ENCODE measurements around the gene CDK14.
"Not testable (repeated sequence)": the region's sequence is repeated elsewhere in the genome, so short reads cannot be mapped to it uniquely, and the experiment has no call there.

Gene CDK14

DNA sequence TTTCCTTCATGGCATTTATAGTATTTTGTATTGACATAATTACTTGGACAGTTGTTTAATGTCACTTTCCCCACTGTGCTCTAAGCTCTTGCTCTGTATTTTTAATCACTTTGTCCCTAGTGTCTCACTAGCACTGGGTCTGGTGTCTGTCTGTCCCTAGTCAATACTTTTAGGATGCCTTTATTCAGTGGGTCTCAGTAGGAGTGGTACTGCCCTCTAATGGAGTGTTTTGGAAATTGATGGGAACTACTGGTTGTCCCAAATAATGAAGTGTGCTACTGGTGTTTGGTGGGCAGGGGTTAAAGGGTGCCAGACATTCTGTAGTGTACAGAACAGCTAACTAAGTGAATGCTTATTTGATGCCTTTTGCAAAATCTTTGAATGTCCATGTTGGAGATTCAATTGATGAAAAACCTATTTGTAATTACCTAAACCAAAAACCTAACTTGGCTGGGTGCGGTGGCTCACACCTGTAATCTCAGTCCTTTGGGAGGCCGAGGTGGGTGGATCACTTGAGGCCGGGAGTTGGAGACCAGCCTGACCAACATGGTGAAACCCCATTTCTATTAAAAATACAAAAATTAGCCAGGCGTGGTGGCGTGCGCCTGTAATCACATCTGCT, 33.3 kb downstream of the CDK14 start:
- no peak overlapping the region for H3K9ac ChIP-seq (ENCODE audit: low read depth, low read length)

DNA sequence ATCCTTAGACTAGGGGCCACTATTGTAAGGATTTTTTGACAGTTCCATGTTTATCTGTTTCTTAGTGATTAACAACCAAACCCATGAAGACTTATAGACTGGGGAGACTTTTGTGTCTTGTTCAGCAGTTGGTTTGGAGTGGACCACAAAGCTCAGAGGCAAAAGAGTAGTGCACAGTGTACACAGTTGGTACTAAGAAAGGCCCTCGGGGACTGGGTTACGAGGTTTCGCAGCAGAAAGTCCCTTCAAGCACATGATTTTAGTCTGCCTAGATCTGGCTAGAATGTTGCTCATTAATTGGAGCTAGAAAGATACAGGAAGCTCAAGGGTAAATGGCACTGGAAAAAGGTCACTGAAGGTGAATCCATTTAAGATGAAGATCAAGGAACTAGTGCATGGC, 35.4 kb downstream of the CDK14 start:
- H3K9me3 ChIP-seq (ENCODE audit: control insufficient read depth, insufficient read depth, low read length): no peaks in the 10 kb centered on the region
- peaks cover 5% of the 10 kb centered on the region for H3K4me1 ChIP-seq (ENCODE audit: insufficient read depth, low read length)
- no peak overlapping the region for H3K9ac ChIP-seq (ENCODE audit: low read depth, low read length)
- no peaks in the 10 kb centered on the region; the same call in 1 of the 2 replicates for H3K36me3 ChIP-seq (ENCODE audit: insufficient read depth, low read length)

More for the DNA sequence above, 33.3 kb downstream of the CDK14 start:
- no peaks in the 10 kb centered on the region for H3K9me3 ChIP-seq (ENCODE audit: control insufficient read depth, insufficient read depth, low read length)
- no peaks in the 10 kb centered on the region; the same call in 1 of the 2 replicates for H3K36me3 ChIP-seq (ENCODE audit: insufficient read depth, low read length)
- H3K4me1 ChIP-seq (ENCODE audit: insufficient read depth, low read length): peaks cover 22% of the 10 kb centered on the region

DNA sequence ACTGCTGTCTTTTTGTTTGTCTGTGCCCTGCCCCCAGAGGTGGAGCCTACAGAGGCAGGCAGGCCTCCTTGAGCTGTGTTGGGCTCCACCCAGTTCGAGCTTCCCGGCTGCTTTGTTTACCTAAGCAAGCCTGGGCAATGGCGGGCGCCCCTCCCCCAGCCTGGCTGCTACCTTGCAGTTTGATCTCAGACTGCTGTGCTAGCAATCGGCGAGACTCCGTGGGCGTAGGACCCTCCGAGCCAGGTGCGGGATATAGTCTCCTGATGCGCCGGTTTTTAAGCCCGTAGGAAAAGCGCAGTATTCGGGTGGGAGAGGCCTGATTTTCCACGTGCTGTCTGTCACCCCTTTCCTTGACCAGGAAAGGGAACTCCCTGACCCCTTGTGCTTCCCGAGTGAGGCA, 43.6 kb downstream of the CDK14 start:
- H3K36me3 ChIP-seq (ENCODE audit: insufficient read depth, low read length); H3K9me3 ChIP-seq (ENCODE audit: control insufficient read depth, insufficient read depth, low read length); H3K4me1 ChIP-seq (ENCODE audit: insufficient read depth, low read length); H3K9ac ChIP-seq (ENCODE audit: low read depth, low read length): not testable (repeated sequence)

DNA sequence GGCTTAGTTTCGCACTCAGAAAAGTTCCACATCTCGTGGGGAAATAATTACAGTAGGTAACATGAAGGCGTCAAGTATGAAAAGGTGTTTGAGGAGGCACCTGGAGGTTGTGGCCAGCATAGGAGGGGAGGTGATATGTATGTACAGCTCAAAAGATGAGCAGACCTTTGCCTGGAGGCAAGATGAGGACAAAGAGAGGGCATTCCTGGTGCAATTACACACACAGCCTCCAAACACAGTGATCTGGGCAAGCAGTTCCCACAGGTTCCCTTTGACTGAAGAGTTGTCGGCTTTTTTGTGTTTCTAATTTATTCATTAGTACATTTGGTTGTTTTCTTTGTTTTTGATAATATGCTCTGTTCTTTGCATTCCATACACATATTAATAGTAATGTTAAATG, 46.9 kb downstream of the CDK14 start:
- H3K9ac ChIP-seq (ENCODE audit: low read depth, low read length): no peak overlapping the region
- H3K9me3 ChIP-seq (ENCODE audit: control insufficient read depth, insufficient read depth, low read length): no peaks in the 10 kb centered on the region
- H3K4me1 ChIP-seq (ENCODE audit: insufficient read depth, low read length): 0 out of 2 replicates have a peak, but pooled peaks cover 3% of the 10 kb centered on the region
- H3K36me3 ChIP-seq (ENCODE audit: insufficient read depth, low read length): no peaks in the 10 kb centered on the region

DNA sequence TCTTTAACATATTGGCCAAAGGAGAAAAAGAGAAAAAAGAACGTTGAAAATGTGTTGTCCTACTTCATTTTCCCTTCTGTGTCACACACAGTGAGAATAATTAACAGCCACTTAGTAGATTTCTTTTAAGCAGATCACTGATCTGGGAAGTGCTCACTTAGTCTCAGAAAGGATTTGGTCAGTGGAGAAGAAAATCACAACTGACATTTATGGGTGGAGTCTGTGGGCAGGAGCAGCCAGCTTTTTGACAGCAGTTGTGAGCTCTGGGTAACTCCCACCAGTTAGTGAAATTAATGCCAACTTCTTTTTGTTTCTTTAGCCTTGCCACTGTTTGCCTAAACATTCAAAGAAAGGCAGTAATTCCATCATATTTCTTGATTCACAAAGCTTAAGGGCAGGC, 49.7 kb downstream of the CDK14 start:
- 0 out of 2 replicates have a peak, but pooled peaks cover 3% of the 10 kb centered on the region for H3K4me1 ChIP-seq (ENCODE audit: insufficient read depth, low read length)
- H3K9me3 ChIP-seq (ENCODE audit: control insufficient read depth, insufficient read depth, low read length): no peaks in the 10 kb centered on the region
- no peak overlapping the region for H3K9ac ChIP-seq (ENCODE audit: low read depth, low read length)
- H3K36me3 ChIP-seq (ENCODE audit: insufficient read depth, low read length): no peaks in the 10 kb centered on the region

DNA sequence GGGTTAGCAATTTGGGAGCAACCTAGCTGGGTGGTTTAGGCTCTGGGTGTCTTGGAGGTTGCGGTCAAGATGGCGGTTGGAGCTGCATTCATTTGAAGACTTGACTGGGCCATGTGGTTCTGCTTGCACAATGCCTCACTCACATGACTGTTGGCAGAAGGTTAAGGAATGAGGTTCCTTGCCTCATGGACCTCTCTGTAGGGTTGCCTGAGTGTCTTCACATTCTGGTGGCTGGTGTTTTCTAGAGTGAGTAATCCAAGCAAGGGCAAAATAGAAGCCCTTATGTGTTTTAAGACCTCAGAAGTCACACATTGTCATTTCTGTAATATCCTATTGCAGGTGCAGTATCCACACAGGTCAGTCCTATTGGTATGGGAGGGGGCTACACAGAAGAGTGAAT, 52.0 kb downstream of the CDK14 start:
- Histone ChIP-seq H3K4me1 (ENCODE audit: insufficient read depth, low read length) (0 out of 2 replicates have a peak, but pooled peaks cover 3% of the 10 kb centered on the region), H3K36me3 (ENCODE audit: insufficient read depth, low read length) (no peaks in the 10 kb centered on the region)

DNA sequence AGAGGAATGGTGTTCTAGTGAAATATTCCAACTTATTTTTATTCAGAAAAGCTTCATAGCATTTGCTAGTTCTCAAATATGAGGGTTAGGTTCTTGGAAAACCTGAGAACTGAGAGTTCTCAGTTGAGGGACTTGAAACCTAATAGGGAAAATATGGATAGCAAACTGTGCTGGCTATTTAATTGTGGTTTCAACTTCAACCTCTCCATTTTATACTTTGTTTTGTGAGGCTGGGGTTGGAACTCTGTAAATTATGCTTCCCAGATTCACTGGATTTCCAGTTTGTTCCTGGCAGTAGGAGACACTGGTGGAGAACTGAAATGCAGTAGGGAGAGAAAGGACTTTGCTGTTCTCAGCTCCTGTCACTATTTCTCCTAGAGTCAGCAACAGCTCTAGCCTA, 52.7 kb downstream of the CDK14 start:
- H3K9me3 ChIP-seq (ENCODE audit: control insufficient read depth, insufficient read depth, low read length): no peaks in the 10 kb centered on the region
- H3K9ac ChIP-seq (ENCODE audit: low read depth, low read length): no peak overlapping the region
- H3K4me1 ChIP-seq (ENCODE audit: insufficient read depth, low read length): 0 out of 2 replicates have a peak, but pooled peaks cover 3% of the 10 kb centered on the region
- H3K36me3 ChIP-seq (ENCODE audit: insufficient read depth, low read length): no peaks in the 10 kb centered on the region

More for the DNA sequence above, 52.0 kb downstream of the CDK14 start:
- Histone ChIP-seq H3K9ac (ENCODE audit: low read depth, low read length) (no peak overlapping the region), H3K9me3 (ENCODE audit: control insufficient read depth, insufficient read depth, low read length) (no peaks in the 10 kb centered on the region)

DNA sequence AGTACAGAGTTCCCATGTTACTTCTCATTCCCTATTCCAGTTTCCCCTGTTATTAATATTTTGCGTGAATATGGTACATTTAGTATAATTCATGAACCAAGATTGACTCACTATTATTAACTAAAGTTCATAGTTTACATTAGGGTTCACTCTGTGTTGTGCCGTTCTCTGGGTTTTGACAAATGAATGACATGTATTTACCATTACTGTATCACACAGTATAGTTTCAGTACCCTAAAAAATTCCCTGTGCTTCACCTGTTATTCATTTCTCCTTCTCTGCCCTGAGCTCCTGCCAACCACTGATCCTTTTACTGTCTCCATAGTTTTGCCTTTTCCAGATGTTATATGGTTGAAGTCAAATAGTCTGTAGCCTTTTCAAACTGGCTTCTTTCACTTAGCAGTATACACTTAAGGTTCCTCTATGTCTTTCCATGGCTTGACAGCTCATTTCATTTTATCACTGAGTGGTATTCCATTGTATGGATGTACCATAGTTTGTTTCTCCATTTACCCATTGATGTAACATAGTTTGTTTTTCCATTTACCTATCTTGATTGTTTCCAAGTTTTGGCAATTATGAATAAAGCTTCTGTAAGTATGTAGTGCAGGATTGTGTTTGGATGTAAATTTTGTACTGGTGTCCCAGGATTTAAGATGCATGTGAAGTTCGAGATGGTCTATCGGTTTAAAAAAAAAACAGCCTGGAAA, 58.8 kb downstream of the CDK14 start:
- H3K9ac ChIP-seq (ENCODE audit: low read depth, low read length): no peak overlapping the region
- H3K36me3 ChIP-seq (ENCODE audit: insufficient read depth, low read length): no peaks in the 10 kb centered on the region
- H3K4me1 ChIP-seq (ENCODE audit: insufficient read depth, low read length): 0 out of 2 replicates have a peak, but pooled peaks cover 6% of the 10 kb centered on the region
- H3K9me3 ChIP-seq (ENCODE audit: control insufficient read depth, insufficient read depth, low read length): no peaks in the 10 kb centered on the region

DNA sequence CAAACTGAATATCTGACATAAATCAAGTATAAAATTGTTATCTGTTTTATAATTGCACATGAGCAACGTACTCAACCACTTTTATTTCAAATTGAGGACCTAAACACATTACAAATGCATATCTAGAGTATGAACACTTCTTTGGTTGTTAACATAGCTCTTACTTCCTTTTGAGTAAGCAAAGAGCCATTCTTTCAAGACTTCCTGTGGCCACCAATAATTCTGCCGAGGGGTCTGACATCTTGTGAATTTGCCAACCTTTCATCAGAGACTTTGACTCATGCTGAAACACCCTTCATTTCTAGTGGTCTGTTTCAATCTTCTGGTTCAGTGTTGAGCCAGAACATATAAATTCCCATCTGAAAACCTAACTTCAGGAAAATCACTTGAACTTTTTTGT, 59.4 kb downstream of the CDK14 start:
- Histone ChIP-seq H3K36me3 (ENCODE audit: insufficient read depth, low read length) (no peaks in the 10 kb centered on the region), H3K9ac (ENCODE audit: low read depth, low read length) (no peak overlapping the region), H3K4me1 (ENCODE audit: insufficient read depth, low read length) (0 out of 2 replicates have a peak, but pooled peaks cover 7% of the 10 kb centered on the region), H3K9me3 (ENCODE audit: control insufficient read depth, insufficient read depth, low read length) (no peaks in the 10 kb centered on the region)

DNA sequence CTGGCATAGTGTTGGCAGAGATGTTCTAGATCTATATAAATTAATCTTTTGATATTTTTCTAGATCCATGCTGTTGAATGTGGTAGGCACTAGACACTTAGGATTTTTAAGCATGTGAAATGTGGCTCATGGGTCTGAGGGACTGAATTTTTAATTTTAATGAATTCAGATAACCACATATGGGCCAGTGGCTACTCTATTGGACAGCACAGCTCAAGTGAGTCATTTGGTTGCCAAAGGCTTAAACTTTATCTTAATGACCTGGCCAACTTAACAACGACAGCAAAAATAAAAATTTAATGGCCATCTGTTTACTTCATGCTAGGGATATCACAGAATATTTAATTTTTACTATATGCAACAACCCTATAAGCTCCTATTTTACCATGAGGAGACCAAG, 61.4 kb downstream of the CDK14 start:
- H3K4me1 ChIP-seq (ENCODE audit: insufficient read depth, low read length): peaks cover 25% of the 10 kb centered on the region
- H3K9me3 ChIP-seq (ENCODE audit: control insufficient read depth, insufficient read depth, low read length): no peaks in the 10 kb centered on the region
- H3K9ac ChIP-seq (ENCODE audit: low read depth, low read length): no peak overlapping the region
- H3K36me3 ChIP-seq (ENCODE audit: insufficient read depth, low read length): no peaks in the 10 kb centered on the region

DNA sequence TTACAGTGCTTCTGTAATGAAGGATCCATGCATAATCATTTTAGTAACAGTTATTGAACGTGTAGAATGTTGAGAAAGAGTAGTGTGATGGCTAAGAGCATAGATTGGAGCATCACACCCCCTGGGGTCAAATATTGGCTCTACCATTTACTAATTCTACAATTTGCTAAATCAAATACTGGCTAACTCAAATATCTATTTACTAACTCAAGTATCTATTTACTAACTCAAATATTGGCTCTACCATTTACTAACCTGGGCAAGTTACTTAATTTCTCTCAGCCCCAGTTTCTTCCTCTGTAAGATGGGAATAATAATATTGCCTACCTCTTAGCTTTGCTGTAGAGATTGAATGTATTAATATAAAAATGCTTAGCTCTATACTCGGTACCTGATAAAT, 64.0 kb downstream of the CDK14 start:
- Histone ChIP-seq H3K36me3 (ENCODE audit: insufficient read depth, low read length) (no peaks in the 10 kb centered on the region), H3K4me1 (ENCODE audit: insufficient read depth, low read length) (peaks cover 35% of the 10 kb centered on the region), H3K9me3 (ENCODE audit: control insufficient read depth, insufficient read depth, low read length) (no peaks in the 10 kb centered on the region), H3K9ac (ENCODE audit: low read depth, low read length) (no peak overlapping the region)

DNA sequence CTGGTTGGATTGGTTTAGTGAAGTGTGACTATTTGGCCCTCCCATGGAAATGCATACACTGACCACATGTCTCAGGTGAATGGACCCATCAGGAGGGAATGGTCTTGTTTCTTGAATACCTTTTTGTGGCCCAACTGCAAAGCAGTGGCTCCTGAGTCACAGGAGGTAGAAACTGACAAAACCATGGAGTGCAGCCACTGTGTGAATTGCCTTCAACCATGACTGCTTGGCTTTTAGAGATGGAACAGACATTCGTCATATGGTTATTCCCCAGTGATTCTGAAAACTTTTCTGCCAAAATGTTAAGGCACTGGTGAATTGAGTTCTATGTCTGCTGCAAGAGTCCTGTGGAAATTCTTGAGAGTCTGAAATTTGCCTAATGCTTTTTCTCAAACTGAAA, 64.7 kb downstream of the CDK14 start:
- Histone ChIP-seq H3K36me3 (ENCODE audit: insufficient read depth, low read length) (no peaks in the 10 kb centered on the region), H3K9ac (ENCODE audit: low read depth, low read length) (no peak overlapping the region), H3K9me3 (ENCODE audit: control insufficient read depth, insufficient read depth, low read length) (no peaks in the 10 kb centered on the region), H3K4me1 (ENCODE audit: insufficient read depth, low read length) (peaks cover 30% of the 10 kb centered on the region)

DNA sequence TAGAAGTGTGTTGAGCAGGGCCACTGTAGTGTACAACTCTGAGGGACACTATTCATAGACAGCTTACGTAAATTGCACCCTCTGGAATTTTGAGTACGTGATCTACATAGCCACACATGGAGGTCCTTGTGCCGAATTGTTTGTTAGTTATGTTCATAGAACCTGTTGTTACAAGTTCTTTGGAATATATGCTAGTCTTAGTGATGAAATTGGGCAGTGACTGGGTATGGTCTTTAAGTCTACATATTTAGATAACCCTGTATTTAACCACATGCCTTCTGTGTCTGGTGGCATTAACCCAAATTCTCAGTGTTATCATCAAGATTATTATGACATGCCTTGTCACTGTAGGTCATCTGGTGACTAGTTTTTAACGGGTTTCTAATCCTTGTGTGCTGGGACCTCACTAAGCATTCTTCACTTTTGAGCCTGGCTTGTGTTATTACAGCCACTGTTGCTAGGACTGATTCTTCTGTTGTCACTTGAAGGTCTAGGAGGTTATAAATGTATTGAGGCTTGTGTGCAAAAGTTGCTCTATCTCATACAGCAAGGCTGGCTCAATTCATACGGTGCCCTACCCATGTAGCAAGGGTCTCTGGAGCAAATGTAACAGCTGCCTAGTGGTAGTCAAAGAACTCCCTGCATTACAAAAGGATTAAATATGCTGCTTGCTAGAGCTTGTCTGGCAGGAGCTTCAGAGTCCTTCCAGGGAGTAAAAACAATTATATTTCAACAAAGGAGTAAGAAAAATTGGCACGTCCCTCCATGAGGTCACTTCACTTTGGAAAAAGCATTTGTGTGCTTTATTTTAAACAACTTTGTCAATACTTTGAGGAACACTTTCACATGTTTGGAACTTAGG, 65.4 kb downstream of the CDK14 start:
- H3K9me3 ChIP-seq (ENCODE audit: control insufficient read depth, insufficient read depth, low read length): no peaks in the 10 kb centered on the region
- no peak overlapping the region for H3K9ac ChIP-seq (ENCODE audit: low read depth, low read length)
- no peaks in the 10 kb centered on the region for H3K36me3 ChIP-seq (ENCODE audit: insufficient read depth, low read length)
- peaks cover 29% of the 10 kb centered on the region for H3K4me1 ChIP-seq (ENCODE audit: insufficient read depth, low read length)

DNA sequence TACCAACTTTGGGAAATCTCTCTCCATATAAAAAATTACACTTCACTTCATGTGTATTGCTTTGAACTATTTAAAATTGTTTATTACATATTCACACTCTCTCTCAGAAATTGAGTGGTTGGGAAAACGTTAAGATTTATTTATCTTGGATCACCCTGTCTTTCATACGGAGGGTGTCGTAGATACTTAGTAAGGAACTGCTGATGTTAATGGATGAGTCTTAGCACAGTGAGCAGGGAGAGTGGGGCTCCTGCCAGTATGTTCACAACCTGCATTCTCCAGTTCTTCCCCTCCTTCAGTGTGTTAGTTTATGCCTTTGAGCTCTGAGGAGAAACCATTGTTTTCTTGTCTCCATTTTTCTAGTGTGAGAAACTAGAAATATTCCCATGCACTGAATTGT, 67.1 kb downstream of the CDK14 start:
- Histone ChIP-seq H3K36me3 (ENCODE audit: insufficient read depth, low read length) (no peaks in the 10 kb centered on the region), H3K4me1 (ENCODE audit: insufficient read depth, low read length) (peaks cover 29% of the 10 kb centered on the region)

More for the DNA sequence above, 67.1 kb downstream of the CDK14 start:
- H3K9me3 ChIP-seq (ENCODE audit: control insufficient read depth, insufficient read depth, low read length): no peaks in the 10 kb centered on the region
- no peak overlapping the region for H3K9ac ChIP-seq (ENCODE audit: low read depth, low read length)

Data from ES-I3 (cell line).